GM18520 (cell line): ENCODE results near the gene MAPKAPK2.
A peak's percentile ranks its signal among the peaks of the same experiment; 100 is the strongest.
"Not testable (repeated sequence)": the region's sequence is repeated elsewhere in the genome, so short reads cannot be mapped to it uniquely, and the experiment has no call there.

Experiments
- ATAC-seq: cut with Tn5 transposase; IDR thresholded peaks from one replicate; pipeline ENCODE4 v1.9.1; 2021; ENCODE audit not compliant: unreplicated experiment

The MAPKAPK2 gene

DNA sequence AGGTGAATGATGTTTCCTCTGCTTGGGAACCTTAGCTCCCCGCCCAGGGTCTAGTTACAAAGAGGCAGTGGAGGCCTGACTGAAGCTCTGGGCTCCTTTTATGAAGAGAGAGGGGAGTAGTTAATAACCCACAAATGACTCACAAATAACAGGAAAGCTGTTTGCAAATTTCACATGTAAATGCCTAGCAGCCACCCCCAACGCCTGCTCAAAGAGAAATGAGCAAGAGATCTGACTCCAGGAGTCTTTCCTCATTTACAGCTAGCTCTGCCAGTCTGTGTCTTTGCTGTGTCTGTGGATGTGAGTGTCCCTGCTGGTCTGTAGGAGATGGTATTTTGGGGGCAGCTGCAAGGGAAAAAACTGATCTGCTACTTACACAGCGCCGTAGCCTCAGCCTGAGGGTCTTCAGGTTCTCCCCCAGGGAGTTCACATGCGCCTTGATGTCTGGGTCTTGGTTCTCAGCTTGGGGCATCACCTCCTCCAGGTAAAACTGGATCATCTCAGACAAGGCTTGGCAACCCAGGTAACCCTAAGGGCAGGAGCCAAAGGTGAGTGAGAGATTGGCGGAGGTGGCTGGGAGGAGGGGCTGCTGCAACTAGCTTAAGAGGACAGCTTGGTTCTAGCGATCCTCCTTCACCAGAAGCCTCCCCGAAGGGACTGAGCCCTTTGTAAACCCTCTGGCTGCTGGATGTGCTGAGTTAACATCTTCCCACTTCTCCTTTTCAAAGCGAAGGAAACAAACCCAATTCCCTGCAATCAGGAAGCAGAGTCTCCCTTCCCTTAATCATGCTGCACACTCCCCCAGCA, 86.0 kb downstream of the MAPKAPK2 start, which contains the start of gene IL19:
Gene IL19 (plus strand): TSS at position 243 of the 807 bp plus-strand sequence. CDS start 65,890 bp downstream, outside the sequence.
- ATAC-seq = no peak

DNA sequence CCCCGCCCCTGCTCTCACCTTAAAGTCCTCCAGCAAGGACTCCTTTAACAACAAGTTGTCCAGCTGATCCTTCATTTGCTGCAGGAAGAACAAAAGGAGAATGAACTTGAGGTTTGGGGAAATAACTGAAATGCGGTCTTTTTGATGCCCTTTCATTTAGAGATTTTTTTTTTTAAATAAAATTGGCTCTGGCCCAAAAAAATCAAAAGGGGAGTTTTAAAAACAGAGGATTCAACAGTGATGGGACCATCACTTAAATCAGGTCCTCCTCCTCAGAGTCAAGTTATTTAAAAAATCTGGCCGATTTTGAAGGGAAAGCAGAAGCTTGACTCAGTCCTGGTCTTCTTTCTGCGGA, 86.6 kb downstream of the MAPKAPK2 start:
- ATAC-seq = no peak

DNA sequence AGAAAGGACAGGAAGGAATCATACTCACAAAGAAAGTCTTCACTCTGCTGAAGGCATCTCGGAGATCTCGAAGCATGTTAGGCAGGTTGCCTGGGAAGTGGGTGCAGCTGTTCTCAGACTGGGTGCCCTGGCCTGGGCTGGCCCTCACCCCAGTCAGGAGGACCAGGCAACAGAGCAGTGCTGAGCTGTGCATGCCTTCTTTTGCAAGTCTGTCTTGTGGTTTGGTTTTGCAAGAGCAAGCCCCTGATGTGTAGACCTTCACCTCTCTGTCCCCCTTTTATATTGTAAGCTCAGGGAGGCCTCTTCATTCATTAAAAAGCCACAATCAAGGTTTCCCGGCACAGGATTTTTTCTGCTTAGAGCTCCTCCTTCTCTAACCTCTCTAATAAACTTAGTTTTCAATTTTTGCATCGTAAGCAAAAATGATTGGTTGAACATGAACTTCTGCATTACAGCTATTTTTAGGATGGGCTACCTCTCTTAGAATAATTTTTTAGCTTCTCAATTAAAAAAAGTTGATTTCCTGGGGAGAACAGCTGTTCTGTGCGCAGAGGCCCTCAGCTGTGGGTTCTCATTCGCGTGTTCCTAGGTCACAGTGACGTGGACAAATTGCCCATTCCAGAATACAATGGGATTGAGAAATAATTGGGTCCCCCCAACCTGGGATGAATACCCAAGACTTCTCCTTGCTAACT, 87.7 kb downstream of the MAPKAPK2 start, which contains the start of gene IL10:
Gene IL10 (minus strand): TSS at position 252 of the 695 bp plus-strand sequence. CDS start 59 bp downstream, at position 193.
- no peak for ATAC-seq

DNA sequence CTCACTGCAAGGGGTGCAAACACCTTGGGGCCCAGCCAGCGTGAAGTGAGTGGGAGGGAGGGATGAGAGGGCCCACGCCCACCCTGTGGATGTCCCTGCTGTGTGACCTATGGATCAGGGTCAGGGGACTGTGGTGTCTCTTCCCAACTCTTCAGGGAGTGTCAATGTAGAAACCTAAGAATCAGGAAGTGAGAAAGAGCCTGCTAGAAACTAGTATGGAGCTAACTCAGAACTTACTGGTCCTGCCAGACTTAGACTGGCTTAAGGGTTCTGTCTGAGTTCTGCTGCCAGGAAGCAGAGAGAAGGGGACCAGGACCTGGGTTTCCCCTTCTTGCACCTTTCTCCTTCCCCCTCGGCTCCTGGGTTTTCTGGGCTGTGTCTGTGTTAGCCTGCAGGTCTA, 89.4 kb downstream of the MAPKAPK2 start:
- ATAC-seq = no peak

DNA sequence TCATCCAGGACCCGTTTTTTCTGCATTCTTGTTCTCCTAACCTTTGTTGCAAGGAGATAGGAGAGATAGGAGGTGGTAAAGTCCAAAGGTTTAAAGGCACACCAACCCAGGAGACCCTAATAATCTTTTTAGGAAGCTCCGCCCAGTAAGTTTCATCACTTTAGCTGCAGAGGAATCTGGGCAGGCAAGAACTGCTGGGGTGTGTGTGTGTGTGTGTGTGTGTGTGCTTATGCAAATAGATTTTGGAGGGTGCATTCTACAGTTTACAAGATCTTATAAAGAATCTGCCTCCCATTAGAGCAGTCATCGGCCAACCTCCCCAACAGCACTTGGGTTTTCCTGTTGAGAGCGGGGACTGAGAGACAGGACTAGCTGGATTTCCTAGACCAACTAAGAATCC, 91.5 kb downstream of the MAPKAPK2 start:
- no peak for ATAC-seq

DNA sequence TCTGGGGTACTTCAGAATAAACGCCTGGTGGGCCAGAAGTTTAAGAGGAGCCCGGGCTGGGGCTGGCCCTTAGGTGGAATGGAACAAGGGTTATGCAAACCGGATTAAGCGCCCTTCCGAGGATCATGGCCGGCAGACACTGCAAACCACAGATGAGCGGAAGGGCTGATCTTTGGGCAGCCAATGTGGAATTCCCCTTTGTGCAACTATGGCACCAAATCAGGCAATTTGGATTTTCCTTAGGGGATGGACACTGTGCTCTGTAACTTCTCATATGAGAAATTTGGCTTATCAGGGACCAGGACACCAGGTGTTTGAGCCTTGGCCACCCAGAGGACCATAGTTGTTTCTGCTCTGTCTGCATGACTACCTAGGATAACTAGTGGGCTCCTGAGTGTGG, 93.3 kb downstream of the MAPKAPK2 start:
- no peak for ATAC-seq

DNA sequence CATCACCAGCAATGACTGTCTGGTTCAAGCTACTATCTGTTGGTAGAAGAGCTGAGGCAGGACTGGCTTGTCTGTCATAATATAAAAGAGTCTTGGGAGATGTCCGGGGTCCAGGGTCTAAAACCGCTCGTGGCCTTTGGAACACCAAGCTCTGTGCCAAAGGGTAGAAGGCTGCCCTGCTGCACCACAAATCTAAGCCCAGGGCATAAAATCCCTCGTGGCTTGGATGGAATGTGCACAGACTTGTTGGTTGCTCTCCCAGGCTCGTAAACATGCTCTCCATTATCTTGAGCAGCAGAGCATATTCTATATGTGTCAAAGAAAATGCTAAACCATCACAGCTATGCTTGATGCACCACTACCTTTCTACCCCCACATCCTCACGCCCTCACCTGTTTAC, 94.2 kb downstream of the MAPKAPK2 start:
- not testable (repeated sequence) for ATAC-seq

DNA sequence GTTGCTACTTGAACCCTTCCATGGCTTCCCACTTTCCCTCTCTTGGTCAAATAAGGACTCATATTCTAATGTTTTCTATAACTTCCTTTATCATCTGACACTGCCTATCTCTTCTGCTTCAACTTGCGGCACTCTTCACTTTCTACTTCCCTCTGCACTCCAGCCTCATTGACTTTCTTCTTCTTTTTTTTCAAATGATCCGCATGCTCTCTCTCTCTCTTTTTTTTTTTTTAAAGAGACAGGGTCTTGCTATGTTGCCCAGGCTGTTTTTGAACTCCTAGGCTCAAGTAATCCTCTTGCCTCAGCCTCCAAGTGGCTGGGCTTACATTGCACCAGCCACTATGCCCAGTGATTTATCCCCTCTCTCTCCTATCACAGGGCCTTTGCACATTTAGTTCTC, 94.9 kb downstream of the MAPKAPK2 start:
- ATAC-seq = no peak

DNA sequence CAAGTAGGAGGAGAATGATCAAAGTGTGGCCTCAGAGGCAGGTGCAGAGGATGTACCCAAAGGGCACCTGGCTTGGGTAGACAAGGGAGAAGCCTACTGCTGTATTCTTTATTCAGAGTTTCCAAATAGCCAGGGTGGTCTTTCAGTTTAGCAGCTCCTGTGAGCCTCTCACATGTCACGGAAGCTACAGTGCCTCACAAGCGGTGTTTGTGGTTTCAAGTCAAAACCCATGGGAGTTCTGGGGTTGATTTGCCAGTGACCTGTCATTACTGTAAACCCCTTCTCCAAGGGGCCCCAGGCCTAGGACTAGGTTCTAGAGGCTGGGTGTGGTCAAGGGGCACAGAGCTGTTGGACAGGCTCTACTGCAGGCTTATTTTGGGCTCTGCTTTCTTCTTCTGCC, 97.7 kb downstream of the MAPKAPK2 start:
- peak; percentile 41 for ATAC-seq

DNA sequence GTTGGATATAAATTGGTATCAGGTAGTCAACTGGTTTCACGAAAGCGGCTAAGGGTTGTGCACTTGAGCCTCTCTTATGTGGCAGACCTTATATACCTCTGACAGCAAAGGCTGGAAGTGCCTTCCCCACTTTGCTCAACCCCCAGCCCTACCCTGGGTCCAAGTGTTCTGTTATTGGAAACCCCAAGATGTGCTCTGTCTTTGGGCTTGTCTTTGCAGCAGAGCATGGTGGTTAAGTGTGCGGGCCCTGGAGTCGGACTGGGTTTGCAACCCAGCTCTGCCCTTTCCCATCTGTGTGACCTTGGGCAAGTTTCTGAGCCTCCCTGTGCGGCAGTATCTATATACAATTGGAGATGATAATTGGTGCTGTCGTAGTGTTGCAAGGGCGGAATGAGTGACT, 98.8 kb downstream of the MAPKAPK2 start:
- no peak for ATAC-seq
